A549 (cell line): ENCODE measurements around the gene TRAF7. TPM values are rescaled to one million over a fixed set of nuclear protein-coding genes. Genes with fewer than 3 reads are reported as not detected.
A peak's percentile ranks its signal among the peaks of the same experiment; 100 is the strongest.
"Not testable (repeated sequence)": the region's sequence is repeated elsewhere in the genome, so short reads cannot be mapped to it uniquely, and the experiment has no call there.

Experiments
- ATAC-seq, 2 experiments: fragments of 200-7000 bp in 1 of 2; fragments of >200 bp in 1 of 2; cut with Nextera tagmentation in 1 of 2; cut with Tn5 transposase in 1 of 2; 3 replicates each; pipeline versions ENCODE4 v1.8.0 to v1.9.1; 2018 to 2020; ENCODE audit warnings: mild to moderate bottlenecking in 1 of 2, moderate library complexity in 1 of 2
- CTCF ChIA-PET: fragments of 300-600 bp; sonication (Branson Sonifier 250); formaldehyde crosslinking; extraction: SDS; loops from one replicate; lab custom pipeline; 2021; ENCODE audit warnings: antibody characterized with exemption, inconsistent platforms; lab: Yijun Ruan, JAX
- POLR2A ChIA-PET: fragments of 350-600 bp; formaldehyde crosslinking; extraction: SDS; loops from one replicate; lab custom pipeline; 2021; ENCODE audit warnings: antibody characterized with exemption, inconsistent platforms; lab: Yijun Ruan, JAX
- DNase-seq, 2 experiments: peaks; one replicate each; pipeline versions ENCODE4 v3.0.0 to v3.0.0-alpha.2; 2011 to 2016; ENCODE audit warnings: low read depth in 1 of 2, low spot score in 1 of 2
- FAIRE-seq: peaks from 2 replicates; lab custom pipeline; 2011; peaks lifted over from hg19 to GRCh38; lab: Jason Lieb, UNC
- H3K27ac ChIP-seq, 2 experiments: fragments of >200 bp; sonication (Bioruptor Twin); formaldehyde crosslinking; 3 replicates each; pipeline ENCODE4 v1.5.1; 2016 to 2017
- H3K4me1 ChIP-seq: fragments of >200 bp; sonication (Bioruptor Twin); formaldehyde crosslinking; 3 replicates; pipeline ENCODE4 v1.6.1; 2016
- H3K4me2 ChIP-seq: fragments of >200 bp; sonication (Bioruptor Twin); formaldehyde crosslinking; 3 replicates; pipeline ENCODE4 v1.6.1; 2016
- H3K4me3 ChIP-seq: fragments of >200 bp; sonication (Bioruptor Twin); formaldehyde crosslinking; 3 replicates; pipeline ENCODE4 v1.5.1; 2016
- H3K9me3 ChIP-seq: fragments of >200 bp; sonication (Bioruptor Twin); formaldehyde crosslinking; 3 replicates; pipeline ENCODE4 v1.6.1; 2016
- ATOH8 ChIP-seq: fragments of 250-450 bp; sonication (Bioruptor Pico); IDR thresholded peaks from 2 replicates; pipeline ENCODE4 v1.5.0; 2020; ENCODE audit warnings: low read depth, mild to moderate bottlenecking, moderate library complexity
- BCL3 ChIP-seq: fragments of >200 bp; sonication (Bioruptor Twin); formaldehyde crosslinking; IDR thresholded peaks from 3 replicates; pipeline ENCODE4 v1.6.1; 2016
- BHLHE40 ChIP-seq: IDR thresholded peaks from 2 replicates; pipeline ENCODE4 v1.6.1; 2012; ENCODE audit warnings: low read depth, low read length, inconsistent platforms
- CBX2 ChIP-seq: fragments of 200-600 bp; sonication (generic); IDR thresholded peaks from 2 replicates; pipeline ENCODE4 v1.6.1; 2016; ENCODE audit warnings: low read depth, mild to moderate bottlenecking, borderline replicate concordance
- CBX8 ChIP-seq: fragments of 200-600 bp; sonication (generic); IDR thresholded peaks from 2 replicates; pipeline ENCODE4 v1.6.1; 2016
- CHD2 ChIP-seq: fragments of 150-350 bp; IDR thresholded peaks from 2 replicates; pipeline ENCODE4 v1.6.1; 2014; ENCODE audit warnings: low read length; ENCODE audit not compliant: partially characterized antibody
- CHD4 ChIP-seq: fragments of 200-600 bp; sonication (generic); IDR thresholded peaks from 2 replicates; pipeline ENCODE4 v1.6.1; 2016; ENCODE audit warnings: antibody characterized with exemption, mild to moderate bottlenecking, borderline replicate concordance
- CTCF ChIP-seq: fragments of >200 bp; sonication (Bioruptor Twin); formaldehyde crosslinking; IDR thresholded peaks from 3 replicates; pipeline ENCODE4 v1.5.1; 2016
- E2F6 ChIP-seq: IDR thresholded peaks from 2 replicates; pipeline ENCODE4 v1.6.1; 2012; ENCODE audit warnings: low read depth, borderline replicate concordance
- EHF ChIP-seq: fragments of 250-450 bp; sonication (Bioruptor Pico); IDR thresholded peaks from 2 replicates; pipeline ENCODE4 v1.5.0; 2020; ENCODE audit warnings: mild to moderate bottlenecking
- FOSB ChIP-seq: fragments of 250-450 bp; sonication (Bioruptor Pico); IDR thresholded peaks from 2 replicates; pipeline ENCODE4 v1.5.0; 2020; ENCODE audit warnings: mild to moderate bottlenecking, moderate library complexity
- FOSL2 ChIP-seq, 2 experiments: fragments of 450-650 bp in 1 of 2; fragments of >200 bp in 1 of 2; sonication (Bioruptor Twin) in 1 of 2; formaldehyde crosslinking; IDR thresholded peaks; 2 replicates each; pipeline versions ENCODE4 v1.5.0 to v1.6.1; 2016 to 2020; ENCODE audit warnings: mild to moderate bottlenecking in 1 of 2, moderate library complexity in 1 of 2
- GATA3 ChIP-seq: IDR thresholded peaks from 2 replicates; pipeline ENCODE4 v1.6.1; 2012; ENCODE audit warnings: borderline replicate concordance
- HOXA7 ChIP-seq: fragments of 250-450 bp; sonication (Bioruptor Pico); IDR thresholded peaks from 2 replicates; pipeline ENCODE4 v1.5.0; 2020; ENCODE audit warnings: mild to moderate bottlenecking, moderate library complexity
- HOXB5 ChIP-seq: fragments of 250-450 bp; sonication (Bioruptor Pico); IDR thresholded peaks from 2 replicates; pipeline ENCODE4 v1.5.0; 2020; ENCODE audit warnings: mild to moderate bottlenecking, moderate library complexity
- JUN ChIP-seq, 2 experiments: fragments of >200 bp; sonication (Bioruptor Twin); formaldehyde crosslinking; IDR thresholded peaks; 2 replicates in 1 of 2; 3 replicates in 1 of 2; pipeline ENCODE4 v1.6.1; 2016 to 2017
- KDM5A ChIP-seq: fragments of 200-600 bp; sonication (generic); IDR thresholded peaks from 2 replicates; pipeline ENCODE4 v1.6.1; 2016; ENCODE audit warnings: antibody characterized with exemption, mild to moderate bottlenecking
- MAZ ChIP-seq: fragments of 150-350 bp; IDR thresholded peaks from 2 replicates; pipeline ENCODE4 v1.6.1; 2014; ENCODE audit warnings: antibody characterized with exemption, low read depth, low read length, borderline replicate concordance
- NR3C1 ChIP-seq: fragments of >200 bp; sonication (Bioruptor Twin); formaldehyde crosslinking; IDR thresholded peaks from 3 replicates; pipeline ENCODE4 v1.6.1; 2017
- POLR2A ChIP-seq: IDR thresholded peaks from 2 replicates; pipeline ENCODE4 v1.6.1; 2012; ENCODE audit warnings: mild to moderate bottlenecking, low read length
- SMC3 ChIP-seq: fragments of >200 bp; sonication (Bioruptor Twin); formaldehyde crosslinking; IDR thresholded peaks from 3 replicates; pipeline ENCODE4 v1.6.1; 2018; ENCODE audit warnings: inconsistent platforms
- ZC3H11A ChIP-seq: fragments of 450-650 bp; IDR thresholded peaks from 2 replicates; pipeline ENCODE4 v1.6.1; 2014; ENCODE audit warnings: antibody characterized with exemption, mild to moderate bottlenecking
- ZFP36 ChIP-seq: fragments of 450-650 bp; IDR thresholded peaks from 2 replicates; pipeline ENCODE4 v1.6.1; 2014; ENCODE audit warnings: borderline replicate concordance; ENCODE audit not compliant: partially characterized antibody
- WGBS: methylation state at CpG from one replicate; pipeline ENCODE4 v1.1.6; 2017; ENCODE audit errors: missing lambda C conversion rate; 5-methylcytosine and 5-hydroxymethylcytosine counted together
- polyA plus RNA-seq, 4 experiments: library from polyadenylated mRNA; depleted of rRNA in 3 of 4; stranded (reverse); fragments of >200 nt; fragmentation: RNase III in 1 of 4; extraction: RNeasy Plus Mini Kit Qiagen cat#74134 plus additional on column Dnase treatment in 1 of 4; gene quantifications; 2 replicates in 3 of 4; 3 replicates in 1 of 4; pipeline ENCODE4 v1.2.3, GENCODE V29; 2011 to 2017

The TRAF7 gene
- polyA plus RNA-seq, 2 of the 4 experiments (the other 2 are of a cell fraction): 31.9 to 50.0 TPM

- DNase-seq (peak; percentile 48 to 94), ATAC-seq (peak; percentile 91)
- H3K9me3 ChIP-seq, H3K4me1 ChIP-seq, FAIRE-seq: not testable (repeated sequence)
- ChIA-PET POLR2A (interaction anchor here (0.8 to 1.3 kb wide), 3 partner anchors 12 to 19 kb away, joined by 4 to 11 read pairs (median 4); partner anchors contain the start of gene TRAF7), CTCF (interaction anchor here (1.9 to 6.7 kb wide), 2 partner anchors 111 to 131 kb away, joined by 7 to 117 read pairs; partner anchors contain the start of gene NHERF2)
- peak within 1 kb of the TSS; percentile 82 to 96 for H3K27ac ChIP-seq
- TF ChIP-seq E2F6: peak; percentile 41; the same call in 1 of the 2 replicates
- 0 out of 2 replicates have a peak, but pooled peaks have one; percentile 6 for TF ChIP-seq BHLHE40
- TF ChIP-seq JUN (IDR thresholded peaks at IDR 0.05): peak in 1 of 2 experiments; percentile 53; a peak in 1 of 5 replicates
- TF ChIP-seq POLR2A: peak; percentile 47
- peak within 1 kb of the TSS; percentile 74 for H3K4me3 ChIP-seq
- H3K4me2 ChIP-seq: peak within 1 kb of the TSS; percentile 77
- WGBS: 1% methylated on average over 19 of the region's 81 CpGs
Measured at GRCh38 chr16:2135770-2136490, 19.7 kb upstream of the TRAF7 start, which contains the start of gene PKD1. Gene PKD1 (minus strand): TSS chr16:2135898. CDS start chr16:2135689, 209 bp downstream.

- CTCF ChIA-PET: interaction anchor here (0.6 to 6.5 kb wide), 6 partner anchors 87 to 139 kb away, joined by 3 to 52 read pairs (median 4); no protein-coding TSS in a partner anchor
- FAIRE-seq: no peak
- ATAC-seq: no peak
Measured at GRCh38 chr16:2142942-2143877, 12.4 kb upstream of the TRAF7 start.

More at GRCh38 chr16:2142942-2143877, 12.4 kb upstream of the TRAF7 start:
- Histone ChIP-seq H3K4me1 (peaks cover 10% of the 10 kb centered on the region), H3K27ac (no peak overlapping the region), H3K4me2 (no peak overlapping the region), H3K9me3 (no peaks in the 10 kb centered on the region), H3K4me3 (no peak overlapping the region)
- POLR2A ChIA-PET: interaction anchor here (1.5 kb wide), 1 partner anchor 12 kb away, joined by 8 read pairs; the partner anchor contains the start of gene TRAF7
- 84% methylated on average over 27 of the region's 31 CpGs for WGBS
- TF ChIP-seq FOSL2 (IDR thresholded peaks at IDR 0.05) (no peak), FOSL2 (CRISPR knock-in tag; IDR thresholded peaks at IDR 0.05) (no peak), BCL3 (no peak), HOXA7 (CRISPR knock-in tag) (no peak), GATA3 (no peak), FOSB (no peak), CBX8 (no peak), CTCF (no peak), ATOH8 (CRISPR knock-in tag) (no peak), HOXB5 (no peak), ZFP36 (no peak), EHF (CRISPR knock-in tag) (no peak), POLR2A (no peak; the same call in 1 of the 2 replicates), ZC3H11A (no peak), CHD2 (no peak), SMC3 (no peak), KDM5A (no peak), CHD4 (no peak), NR3C1 (no peak), CBX2 (no peak), MAZ (no peak)
- no peak for DNase-seq
